Activated CD8-positive, alpha-beta T cell treated with anti-CD3 and anti-CD28 coated beads for 36 hours (primary cell): ENCODE results near the gene NHP2. TPM values are rescaled to one million over a fixed set of nuclear protein-coding genes. Genes with fewer than 3 reads are reported as not detected.
"Not testable (repeated sequence)": the region's sequence is repeated elsewhere in the genome, so short reads cannot be mapped to it uniquely, and the experiment has no call there.

ENCODE experiments used
- ATAC-seq: fragments of 200-7000 bp; cut with Tn5 transposase; one replicate; pipeline ENCODE4 v1.10.0; 2021; ENCODE audit warnings: mild to moderate bottlenecking, moderate library complexity
- CTCF ChIA-PET: fragments of 350-600 bp; sonication (Branson Sonifier 250); formaldehyde crosslinking; loops from one replicate; lab custom pipeline; 2021; ENCODE audit warnings: antibody characterized with exemption; lab: Charles Lee
- POLR2A ChIA-PET: fragments of 350-600 bp; sonication (Branson Sonifier 250); formaldehyde crosslinking; loops from one replicate; lab custom pipeline; 2021; ENCODE audit warnings: antibody characterized with exemption; lab: Charles Lee
- DNase-seq: peaks from one replicate; pipeline ENCODE4 v3.0.0-alpha.2; 2020
- H3K27ac Mint-ChIP-seq: one replicate; pipeline ENCODE4 v1.8.0; 2021; ENCODE audit warnings: mild to moderate bottlenecking, mixed read lengths
- H3K27me3 Mint-ChIP-seq: one replicate; pipeline ENCODE4 v1.8.0; 2021; ENCODE audit warnings: mixed read lengths
- H3K36me3 Mint-ChIP-seq: one replicate; pipeline ENCODE4 v1.8.0; 2021; ENCODE audit warnings: low read depth, mixed read lengths
- H3K4me1 Mint-ChIP-seq: one replicate; pipeline ENCODE4 v1.8.0; 2021; ENCODE audit warnings: low read depth, mixed read lengths
- H3K4me3 Mint-ChIP-seq: one replicate; pipeline ENCODE4 v1.8.0; 2021; ENCODE audit warnings: mild to moderate bottlenecking, moderate library complexity, mixed read lengths
- H3K9me3 Mint-ChIP-seq: one replicate; pipeline ENCODE4 v1.8.0; 2021; ENCODE audit warnings: mixed read lengths
- CTCF ChIP-seq: fragments of 200-600 bp; IDR thresholded peaks from one replicate; pipeline ENCODE4 v1.8.0; 2022; ENCODE audit warnings: antibody characterized with exemption, mild to moderate bottlenecking
- intact Hi-C: fragments of 100-400 bp; cut with micrococcal nuclease; formaldehyde crosslinking; loops from one replicate; pipeline ENCODE4 v1.10.0; 2022
- total RNA-seq, 2 experiments: library from RNA; stranded (reverse); gene quantifications; one replicate each; pipeline ENCODE4 v1.2.3, GENCODE V29; 2021

Gene NHP2
- total RNA-seq, 2 experiments from 2014 or later: 287 to 296 TPM

DNA sequence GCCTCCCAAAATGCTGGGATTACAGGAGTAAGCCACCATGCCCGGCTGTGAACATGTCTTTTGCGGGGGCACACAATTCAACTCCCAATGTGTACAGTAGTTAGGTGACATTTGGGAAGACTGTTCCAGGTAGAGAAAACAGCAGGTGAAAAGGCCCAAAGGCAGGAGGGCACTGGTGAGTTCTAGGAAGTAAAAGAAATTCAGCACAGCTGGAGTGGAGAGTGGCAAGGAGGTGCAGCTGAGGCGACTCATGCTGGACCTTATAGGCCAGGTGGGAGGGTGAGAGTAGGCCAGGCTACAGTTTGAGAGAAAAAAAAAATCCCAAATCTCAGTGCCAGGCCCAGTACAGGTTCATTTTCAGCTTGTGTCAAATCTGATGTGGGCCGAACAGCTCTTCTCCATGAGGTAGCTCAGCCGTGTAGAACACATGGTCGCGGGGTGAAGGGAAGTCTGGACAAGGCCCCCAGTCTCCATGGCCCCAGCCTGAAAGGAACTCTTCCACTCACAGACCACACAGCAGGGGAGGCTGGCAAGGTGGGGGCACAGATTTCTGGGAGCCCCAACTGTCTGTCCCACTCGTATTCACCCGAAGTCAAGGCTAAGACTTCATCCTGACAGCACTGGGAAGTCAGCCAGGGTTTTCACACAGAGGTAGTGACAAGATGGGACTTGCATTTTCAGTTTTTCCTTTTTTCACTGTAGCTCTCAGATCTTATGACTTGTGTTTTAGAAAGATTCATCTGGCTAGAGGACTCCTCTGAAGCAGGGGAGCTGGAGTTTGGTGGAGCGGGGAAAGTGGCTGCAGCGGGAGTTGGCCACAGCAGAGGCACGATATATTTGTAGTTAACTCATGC, 46.1 kb upstream of the NHP2 start:
- intact Hi-C loops: no loop called here
- Mint-ChIP-seq H3K4me3 (no peak overlapping the region), H3K27ac (no peak overlapping the region), H3K36me3 (peaks cover 3% of the 10 kb centered on the region), H3K4me1 (peaks cover 9% of the 10 kb centered on the region), H3K9me3 (no peaks in the 10 kb centered on the region), H3K27me3 (peaks cover 2% of the 10 kb centered on the region)
- DNase-seq (no peak), ATAC-seq (no peak)
- TF ChIP-seq CTCF: no peak
- ChIA-PET CTCF (no interaction called here), POLR2A (interaction anchor here (0.7 kb wide), 1 partner anchor 14 kb away, joined by 3 read pairs; no protein-coding TSS in a partner anchor)

- H3K4me1 Mint-ChIP-seq: peaks cover 16% of the 10 kb centered on the region
- no peak overlapping the region for H3K27ac Mint-ChIP-seq
- ChIA-PET CTCF (no interaction called here), POLR2A (interaction anchor here (0.8 kb wide), 1 partner anchor 54 kb away, joined by 3 read pairs; no protein-coding TSS in a partner anchor)
- H3K9me3 Mint-ChIP-seq: no peaks in the 10 kb centered on the region
- H3K27me3 Mint-ChIP-seq: no peaks in the 10 kb centered on the region
- no peak overlapping the region for H3K4me3 Mint-ChIP-seq
- intact Hi-C loops: no loop called here
- no peak for TF ChIP-seq CTCF
- DNase-seq: no peak
- no peaks in the 10 kb centered on the region for H3K36me3 Mint-ChIP-seq
- no peak for ATAC-seq
Measured at GRCh38 chr5:178198706-178199105, 45.0 kb upstream of the NHP2 start.

DNA sequence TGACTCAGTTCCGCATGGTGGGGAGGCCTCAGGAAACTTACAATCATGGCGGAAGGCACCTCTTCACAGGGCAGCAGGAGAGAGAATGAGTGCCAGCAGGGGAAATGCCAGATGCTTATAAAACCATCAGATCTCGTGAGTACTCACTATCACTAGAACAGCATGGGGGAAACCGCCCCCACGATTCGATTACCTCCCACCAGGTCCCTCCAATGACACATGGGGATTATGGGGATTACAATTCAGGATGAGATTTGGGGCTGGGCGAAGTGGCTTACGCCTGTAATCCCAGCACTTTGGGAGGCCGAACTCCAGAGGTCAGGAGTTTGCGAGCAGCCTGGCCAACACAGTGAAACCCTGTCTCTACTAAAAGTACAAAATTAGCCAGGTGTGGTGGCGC, 44.5 kb upstream of the NHP2 start:
- CTCF ChIA-PET, intact Hi-C loops, H3K36me3 Mint-ChIP-seq, DNase-seq, POLR2A ChIA-PET, H3K27me3 Mint-ChIP-seq, H3K27ac Mint-ChIP-seq, H3K9me3 Mint-ChIP-seq, ATAC-seq, H3K4me3 Mint-ChIP-seq: not testable (repeated sequence)
- H3K4me1 Mint-ChIP-seq: peaks cover 20% of the 10 kb centered on the region

DNA sequence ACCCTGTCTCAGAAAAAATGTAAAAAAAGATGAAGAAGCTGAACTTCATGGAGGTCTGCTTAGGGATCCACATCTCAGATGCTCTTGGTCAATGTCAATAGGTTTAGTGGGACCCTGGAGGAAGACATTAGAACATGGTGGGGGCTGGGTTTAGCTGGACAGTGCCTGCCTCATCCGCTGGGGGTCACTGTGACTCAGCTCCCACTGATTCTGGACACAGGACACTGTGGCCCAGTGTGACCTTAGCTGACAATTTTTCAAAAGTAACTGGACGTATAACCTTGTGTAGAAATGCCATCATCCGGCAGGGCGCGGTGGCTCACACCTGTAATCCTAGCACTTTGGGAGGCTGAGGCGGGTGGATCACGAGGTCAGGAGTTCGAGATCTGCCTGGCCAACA, 43.3 kb upstream of the NHP2 start:
- ChIA-PET CTCF (no interaction called here), POLR2A (interaction anchor here (0.8 kb wide), 1 partner anchor 13 kb away, joined by 5 read pairs; no protein-coding TSS in a partner anchor)
- Mint-ChIP-seq H3K36me3 (no peaks in the 10 kb centered on the region), H3K4me3 (no peak overlapping the region), H3K4me1 (peaks cover 16% of the 10 kb centered on the region), H3K27ac (no peak overlapping the region), H3K27me3 (peaks cover 7% of the 10 kb centered on the region), H3K9me3 (no peaks in the 10 kb centered on the region)
- intact Hi-C loops: no loop called here
- TF ChIP-seq CTCF: no peak
- ATAC-seq: no peak
- DNase-seq: no peak

DNA sequence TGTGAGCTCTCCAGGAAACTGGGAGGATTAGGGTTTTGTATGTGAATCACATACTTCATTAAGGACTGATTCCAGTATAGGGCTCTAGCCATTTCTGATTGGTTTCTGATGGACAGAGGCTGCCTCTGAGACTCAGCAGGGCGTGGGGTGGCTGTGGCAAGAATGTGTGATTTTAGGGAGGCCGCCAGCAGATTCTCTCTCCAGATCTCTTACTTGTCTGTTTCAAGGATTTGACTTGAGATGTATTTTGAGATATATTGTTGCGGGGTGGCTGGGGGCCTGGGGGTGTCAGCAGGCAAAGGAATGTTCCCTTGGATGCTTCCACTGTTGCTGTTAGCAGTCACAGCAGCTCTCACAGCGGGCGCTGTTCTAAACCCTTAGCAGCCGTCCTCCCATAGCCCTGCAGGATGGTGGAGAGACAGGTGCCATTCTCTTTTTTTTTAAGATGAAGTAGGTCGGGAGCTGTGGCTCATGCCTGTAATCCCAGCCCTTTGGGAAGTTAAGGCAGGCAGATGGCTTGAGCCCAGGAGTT, 42.7 kb upstream of the NHP2 start:
- TF ChIP-seq CTCF: no peak
- Mint-ChIP-seq H3K27me3 (peaks cover 7% of the 10 kb centered on the region), H3K9me3 (no peaks in the 10 kb centered on the region), H3K4me1 (peaks cover 14% of the 10 kb centered on the region), H3K36me3 (no peaks in the 10 kb centered on the region), H3K27ac (no peak overlapping the region), H3K4me3 (no peak overlapping the region)
- DNase-seq: no peak
- intact Hi-C loops: no loop called here
- CTCF ChIA-PET: no interaction called here
- POLR2A ChIA-PET: interaction anchor here (0.8 to 2.5 kb wide), 2 partner anchors 8 to 14 kb away, joined by 5 to 7 read pairs; partner anchors contain the start of gene HNRNPAB
- ATAC-seq: no peak
